NCI-H69 (cell line): ENCODE measurements around the gene ZNF451.
A peak's percentile ranks its signal among the peaks of the same experiment; 100 is the strongest.

Source experiments
- DNase-seq: peaks from one replicate; lab custom pipeline; 2025; lab: John Stamatoyannopoulos, UW

Gene ZNF451

DNA sequence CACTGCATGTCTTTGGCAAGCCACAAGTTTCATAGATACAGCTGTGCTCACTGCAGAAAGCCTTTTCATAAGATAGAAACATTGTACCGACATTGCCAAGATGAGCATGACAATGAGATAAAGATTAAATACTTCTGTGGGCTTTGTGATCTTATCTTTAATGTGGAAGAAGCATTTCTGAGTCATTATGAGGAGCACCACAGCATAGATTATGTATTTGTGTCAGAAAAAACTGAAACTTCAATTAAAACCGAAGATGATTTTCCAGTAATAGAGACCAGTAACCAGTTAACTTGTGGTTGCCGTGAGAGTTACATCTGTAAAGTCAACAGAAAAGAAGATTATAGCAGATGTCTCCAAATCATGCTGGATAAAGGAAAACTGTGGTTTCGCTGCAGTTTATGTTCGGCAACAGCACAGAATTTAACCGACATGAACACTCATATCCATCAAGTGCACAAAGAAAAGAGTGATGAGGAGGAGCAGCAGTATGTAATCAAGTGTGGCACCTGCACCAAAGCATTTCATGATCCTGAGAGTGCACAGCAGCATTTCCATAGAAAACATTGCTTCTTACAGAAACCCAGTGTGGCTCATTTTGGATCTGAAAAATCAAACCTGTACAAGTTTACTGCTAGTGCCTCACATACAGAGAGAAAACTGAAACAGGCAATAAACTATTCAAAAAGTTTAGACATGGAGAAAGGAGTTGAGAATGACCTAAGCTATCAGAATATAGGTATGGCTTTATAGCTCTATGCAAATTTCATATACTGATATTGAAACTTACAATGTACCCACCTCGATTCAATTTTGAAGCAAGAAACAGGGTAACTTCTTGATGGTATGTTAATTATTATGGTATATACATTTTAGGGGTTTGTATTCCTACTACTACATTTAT, 58.2 kb downstream of the ZNF451 start:
- no peak for DNase-seq

DNA sequence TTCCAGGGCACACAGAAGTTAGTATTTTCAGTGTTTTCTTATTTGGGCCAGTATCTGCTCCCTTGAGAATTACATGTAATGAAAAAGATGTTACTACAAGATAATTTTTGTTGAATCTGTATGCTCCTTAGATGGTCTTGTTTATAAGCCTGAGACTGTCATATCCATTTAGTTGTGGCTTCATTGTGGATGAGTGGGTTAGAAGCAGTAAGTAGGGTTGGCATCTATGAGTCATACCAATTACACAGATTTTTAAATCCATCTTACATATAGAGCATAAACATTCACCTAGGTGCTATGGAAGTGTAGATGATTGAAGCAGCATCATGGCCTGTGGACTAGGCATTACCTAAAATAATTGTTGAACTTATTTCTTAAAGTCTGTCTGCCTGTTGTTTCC, 68.7 kb downstream of the ZNF451 start:
- DNase-seq, result no peak

DNA sequence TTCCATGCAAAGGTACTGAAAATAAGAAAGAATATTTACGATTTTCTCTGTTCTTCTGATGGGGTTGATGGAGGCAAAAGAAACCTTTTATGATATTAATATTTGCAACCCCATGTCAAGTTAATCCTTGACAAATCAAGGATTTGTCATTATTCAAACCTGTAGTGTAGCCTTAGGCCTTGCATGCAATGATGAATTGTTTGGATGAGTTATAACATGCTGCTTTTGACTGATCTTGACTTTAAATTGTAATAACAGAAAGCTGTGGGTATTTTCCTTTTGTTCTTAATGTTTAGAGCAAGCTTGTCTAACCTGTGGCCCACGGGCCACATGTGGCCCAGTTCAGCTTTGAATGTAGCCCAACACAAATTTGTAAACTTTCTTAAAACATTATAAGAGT, 69.1 kb downstream of the ZNF451 start:
- DNase-seq, result no peak

DNA sequence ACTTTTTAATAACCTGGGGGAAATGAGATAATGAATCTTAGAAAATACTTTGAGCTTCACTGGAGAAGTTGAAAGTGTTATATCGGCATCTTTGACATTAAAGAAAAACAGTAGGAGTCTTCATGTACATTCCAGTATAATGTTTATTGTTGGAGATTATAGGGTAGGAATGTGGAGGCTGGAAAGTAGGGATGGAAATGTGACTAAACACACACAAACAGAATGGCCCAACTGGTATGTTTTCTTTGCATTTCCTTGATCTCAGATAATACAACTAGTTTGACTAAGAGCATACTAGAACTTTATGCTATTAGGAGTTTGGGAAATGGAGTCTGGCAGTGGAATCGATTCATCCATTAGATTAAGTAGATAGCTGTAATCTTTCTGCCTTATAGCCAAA, 72.0 kb downstream of the ZNF451 start:
- DNase-seq, result no peak

DNA sequence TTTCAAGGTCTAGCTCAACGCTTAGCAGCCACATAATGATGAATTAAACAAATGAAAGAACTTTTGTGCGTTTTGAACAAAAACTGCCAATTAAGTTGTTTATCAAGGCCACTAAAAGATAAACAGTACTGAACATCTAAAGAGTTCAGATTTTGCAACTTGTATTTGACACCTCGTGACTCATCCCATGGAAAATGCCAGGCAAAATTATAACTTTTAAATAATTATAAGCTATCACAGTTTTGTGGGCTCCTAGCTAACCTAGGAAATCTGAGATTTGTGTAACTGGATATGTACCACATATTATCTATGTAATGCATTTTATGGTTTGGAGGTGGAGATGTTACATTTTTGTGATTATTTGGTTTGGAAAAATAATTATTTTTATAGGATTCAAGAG, 72.5 kb downstream of the ZNF451 start:
- DNase-seq, result peak; percentile 78

DNA sequence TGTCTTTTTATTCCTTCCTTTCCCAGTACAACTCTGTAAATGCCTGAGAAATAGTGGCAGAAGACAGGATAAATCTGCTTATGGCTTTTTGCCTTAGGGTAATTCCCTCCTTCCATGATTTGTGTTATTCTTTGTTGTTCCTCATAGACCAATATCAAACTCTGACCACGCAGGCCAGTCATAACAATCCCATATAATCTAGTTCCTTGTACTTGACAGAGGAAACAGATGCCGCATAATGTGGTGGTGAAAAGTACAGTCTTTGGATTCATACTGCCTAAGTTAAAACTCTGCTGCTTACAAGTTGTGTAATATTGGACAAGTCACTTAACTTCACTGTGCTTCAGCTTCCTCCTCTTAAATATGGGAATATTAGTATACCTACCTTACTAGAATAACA, 74.0 kb downstream of the ZNF451 start:
- no peak for DNase-seq

DNA sequence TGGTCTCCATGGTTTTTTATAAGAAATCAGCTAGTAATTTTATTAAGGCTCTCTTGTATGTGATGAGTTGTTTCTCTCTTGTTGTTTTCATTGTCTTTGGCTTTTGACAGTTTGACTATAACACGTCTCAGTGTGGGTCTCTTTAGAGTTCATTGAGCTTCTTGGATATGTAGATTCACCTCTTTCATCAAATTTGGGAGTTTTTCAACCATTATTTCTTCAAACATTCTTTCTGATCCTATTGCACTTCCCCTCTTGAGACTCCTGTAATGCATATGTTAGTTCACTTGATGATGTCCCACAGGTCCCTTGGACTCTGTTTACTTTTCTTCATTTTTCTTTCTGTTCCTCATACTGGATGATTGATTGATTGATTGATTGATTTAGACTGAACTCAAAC, 75.1 kb downstream of the ZNF451 start:
- DNase-seq, result no peak

DNA sequence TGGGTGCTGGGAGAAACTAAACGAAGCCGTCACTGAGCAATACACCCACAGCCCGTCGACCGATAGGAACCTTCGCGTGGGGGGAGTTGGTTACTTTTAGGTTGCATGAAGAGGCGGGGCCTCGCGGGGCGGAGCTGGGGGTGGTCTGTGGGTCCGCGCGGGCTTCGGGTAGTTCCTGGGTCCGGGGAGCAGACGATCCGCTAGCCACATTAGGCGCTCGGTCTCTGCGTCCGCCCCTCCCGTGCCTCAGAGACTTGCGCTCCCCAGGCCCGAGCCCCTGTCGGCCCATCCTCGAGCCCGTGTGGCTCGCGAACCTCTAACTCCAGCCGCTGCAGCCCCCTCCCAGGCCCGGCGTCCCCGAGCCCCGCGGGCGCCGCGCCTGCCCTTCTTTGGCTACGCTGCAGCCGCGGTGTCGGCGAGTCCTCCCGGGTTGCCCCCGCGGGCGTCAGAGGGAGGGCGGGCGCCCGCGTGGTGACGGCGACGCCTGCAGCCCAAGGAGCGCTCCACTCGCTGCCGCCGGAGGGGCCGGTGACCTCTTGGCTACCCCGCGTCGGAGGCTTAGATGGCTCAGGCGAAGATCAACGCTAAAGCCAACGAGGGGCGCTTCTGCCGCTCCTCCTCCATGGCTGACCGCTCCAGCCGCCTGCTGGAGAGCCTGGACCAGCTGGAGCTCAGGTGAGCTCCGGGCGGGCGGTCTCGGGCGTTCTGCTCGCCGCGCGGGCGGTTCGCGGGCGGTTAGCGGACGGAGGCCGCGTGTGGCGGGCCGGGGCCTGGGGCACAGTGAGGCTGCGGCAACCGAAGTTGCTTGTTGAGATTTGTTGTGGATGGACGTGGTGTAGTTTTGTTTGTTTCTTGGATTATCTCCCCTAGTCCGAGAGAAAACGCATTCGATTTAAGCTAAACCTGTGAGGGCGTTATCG, 82.4 kb downstream of the ZNF451 start, which contains the start of gene BAG2:
BAG2 (plus strand) TSS at position 191 of the 920 bp plus-strand sequence; CDS start at position 563, 372 bp downstream.
- DNase-seq, result peak; percentile 94

DNA sequence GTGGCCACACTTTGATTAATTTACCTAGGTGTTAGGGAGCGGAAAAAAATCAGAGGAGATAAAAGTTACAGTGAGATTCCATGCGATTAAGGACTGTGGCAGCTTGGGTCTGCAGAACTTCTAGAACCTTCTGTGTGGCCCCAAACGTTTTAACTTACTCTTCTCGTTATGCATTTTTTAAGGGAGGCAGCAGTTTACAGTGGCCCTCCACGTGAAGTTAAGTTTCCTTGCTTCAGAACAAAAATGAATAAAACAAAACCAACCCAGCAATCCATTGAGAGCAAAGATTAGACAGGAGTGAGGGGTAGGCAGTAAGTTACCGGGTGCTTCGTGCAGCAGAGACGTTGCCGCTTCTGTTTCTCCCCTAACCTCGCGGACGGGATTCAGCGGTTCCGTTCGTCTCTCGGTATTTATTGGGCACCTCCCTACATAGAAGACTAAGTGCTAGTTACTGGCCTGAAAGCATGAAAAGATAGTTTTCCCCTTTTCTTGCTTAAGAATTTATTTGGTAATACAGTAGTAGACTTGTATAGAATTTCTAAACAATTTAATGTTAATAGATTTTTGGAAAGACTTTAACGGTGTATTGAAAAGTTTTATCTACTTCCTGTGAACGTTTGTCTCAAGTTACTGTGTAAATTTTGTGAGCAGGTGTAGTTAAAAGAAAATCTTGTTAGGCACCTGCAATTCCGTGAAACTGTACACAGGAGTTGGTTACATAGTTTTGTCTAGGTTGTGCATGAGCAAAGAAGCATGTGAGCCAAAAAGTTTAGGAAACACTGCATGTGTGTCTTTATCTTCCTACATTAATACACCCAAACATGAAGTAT, 83.3 kb downstream of the ZNF451 start:
- DNase-seq, result peak; percentile 58

DNA sequence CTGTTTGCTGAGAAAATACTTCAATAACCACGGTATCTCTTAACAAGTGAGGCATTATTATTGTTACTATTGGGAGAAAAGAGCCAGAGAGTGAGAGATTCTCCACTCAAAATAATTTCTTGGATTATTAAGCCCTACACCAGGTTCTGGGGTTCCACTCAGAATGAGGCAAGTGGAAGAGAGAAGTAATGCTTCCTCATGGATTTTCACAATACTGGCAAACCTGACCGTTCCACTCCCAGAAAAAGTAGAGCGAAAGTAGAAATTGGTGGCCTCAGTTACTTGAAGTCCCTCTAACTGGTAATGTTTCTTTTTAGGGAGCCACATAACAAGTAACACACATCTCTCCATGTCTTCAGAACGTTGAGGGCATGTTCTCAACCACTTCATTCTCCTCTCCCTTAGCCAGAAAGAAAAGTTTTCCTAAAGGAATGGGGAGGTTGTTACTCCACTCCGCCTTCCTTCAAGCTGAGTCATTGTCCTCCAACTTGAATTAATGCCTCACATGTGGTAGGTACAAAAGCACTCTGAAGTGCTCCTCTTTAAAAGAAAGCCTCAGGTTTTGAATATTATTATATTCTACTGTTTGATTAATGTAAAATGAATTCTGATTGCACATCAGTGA, 84.0 kb downstream of the ZNF451 start:
- DNase-seq, result peak; percentile 31

DNA sequence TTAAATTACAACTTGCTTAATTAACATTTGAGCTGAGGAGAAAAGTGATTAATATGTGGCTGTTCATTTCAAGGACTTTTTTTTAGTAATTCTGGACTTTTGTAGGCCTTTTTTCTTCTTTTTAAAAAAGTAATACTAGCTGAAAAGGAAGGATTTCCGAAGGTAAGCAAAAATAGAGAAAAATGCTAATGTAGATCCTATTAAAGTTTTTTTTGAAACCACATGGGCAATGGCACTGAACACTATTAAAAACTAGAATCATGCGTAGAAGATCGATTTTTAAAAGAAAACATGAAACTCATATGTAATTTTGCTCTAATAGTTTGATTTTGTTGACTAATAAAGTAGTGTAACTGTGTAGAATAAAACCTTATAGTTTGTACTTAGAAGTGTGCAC, 84.5 kb downstream of the ZNF451 start:
- no peak for DNase-seq

DNA sequence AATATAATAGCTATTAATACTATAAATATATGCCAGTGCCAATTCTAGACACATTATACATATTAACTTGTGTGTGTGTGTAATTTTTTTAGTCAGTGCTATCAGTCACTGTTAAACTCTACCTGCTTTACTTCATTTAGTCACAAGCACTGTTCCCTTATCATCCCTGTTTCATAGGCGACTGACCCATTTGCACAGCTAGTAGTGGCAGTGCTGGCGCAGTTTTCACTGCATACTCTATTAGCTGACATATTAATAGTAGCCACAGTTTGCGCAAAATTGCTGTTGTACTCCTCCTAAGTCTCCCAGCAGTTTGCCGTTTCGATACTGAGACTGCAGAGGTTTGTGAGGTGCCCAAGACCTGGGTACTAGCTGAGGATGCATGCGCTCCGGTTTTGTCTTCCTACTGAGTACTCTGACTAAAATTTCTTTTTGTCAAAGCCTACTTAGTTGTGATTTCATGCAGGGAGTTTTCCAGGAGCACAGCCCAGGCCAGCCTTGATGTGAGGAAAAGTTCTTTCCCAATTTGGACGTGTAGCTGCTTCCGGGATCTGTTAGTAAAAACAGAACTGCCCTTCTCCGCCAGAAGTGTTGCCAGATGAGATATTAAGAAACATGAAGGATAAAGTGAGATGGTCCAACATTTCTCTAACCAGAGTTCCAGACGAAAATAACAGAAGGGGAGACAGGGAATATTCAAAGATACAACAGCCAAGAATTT, 87.7 kb downstream of the ZNF451 start:
- DNase-seq, result no peak

DNA sequence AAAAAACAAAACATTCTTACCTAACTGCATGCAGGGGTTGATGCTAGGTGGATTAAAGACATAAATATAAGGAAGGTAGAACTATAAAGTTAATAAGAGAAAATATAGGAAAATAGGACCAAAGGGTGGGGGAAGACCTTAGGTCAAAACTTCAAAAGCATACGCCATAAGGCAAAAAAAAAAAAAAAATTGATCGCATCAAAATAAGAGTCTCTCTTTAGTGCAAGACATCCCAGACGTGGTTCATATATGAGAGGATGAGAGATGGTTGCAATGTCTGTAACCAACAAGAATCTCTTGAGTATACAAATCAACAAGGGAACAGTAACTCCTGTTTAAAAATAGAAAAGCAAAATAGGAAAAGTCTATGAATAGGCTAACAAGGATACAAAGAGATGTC, 90.6 kb downstream of the ZNF451 start:
- DNase-seq, result no peak

DNA sequence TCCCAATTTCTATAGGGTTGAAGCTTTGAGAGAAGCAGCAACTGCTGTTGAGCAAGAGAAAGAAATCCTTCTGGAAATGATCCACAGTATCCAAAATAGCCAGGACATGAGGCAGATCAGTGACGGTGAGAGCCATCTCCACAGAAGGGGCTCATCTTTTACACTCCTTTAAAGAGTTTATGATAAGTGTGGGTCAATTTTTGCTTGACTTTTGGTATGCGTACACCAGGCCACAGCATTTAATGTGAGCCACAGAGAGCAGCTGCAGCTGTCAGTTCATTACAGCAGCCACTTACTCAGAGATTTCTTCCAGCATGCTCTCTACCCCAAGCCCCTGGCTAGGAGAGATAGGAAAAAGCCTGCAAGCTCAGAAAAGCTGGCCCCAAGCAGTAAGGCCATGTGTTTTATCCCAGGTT, 92.0 kb downstream of the ZNF451 start:
- DNase-seq, result no peak

DNA sequence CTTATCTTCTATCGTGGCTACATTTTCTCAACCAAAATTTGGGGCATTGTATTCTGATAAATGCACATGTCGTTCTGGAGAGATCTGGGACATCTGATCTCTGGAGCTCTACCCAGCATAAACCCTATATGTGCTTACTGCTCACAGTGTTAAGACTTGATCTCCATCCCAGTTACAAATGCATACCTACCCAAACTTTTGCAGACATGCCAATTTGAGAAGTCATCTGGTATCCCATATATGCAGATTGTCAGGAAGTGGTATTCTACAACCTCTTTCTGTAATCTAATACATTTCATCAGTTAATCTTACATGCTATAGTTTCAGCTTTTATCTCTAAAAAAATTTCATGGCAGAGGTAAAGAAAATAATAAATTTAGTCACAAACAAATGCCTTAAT, 93.3 kb downstream of the ZNF451 start:
- DNase-seq, result no peak

DNA sequence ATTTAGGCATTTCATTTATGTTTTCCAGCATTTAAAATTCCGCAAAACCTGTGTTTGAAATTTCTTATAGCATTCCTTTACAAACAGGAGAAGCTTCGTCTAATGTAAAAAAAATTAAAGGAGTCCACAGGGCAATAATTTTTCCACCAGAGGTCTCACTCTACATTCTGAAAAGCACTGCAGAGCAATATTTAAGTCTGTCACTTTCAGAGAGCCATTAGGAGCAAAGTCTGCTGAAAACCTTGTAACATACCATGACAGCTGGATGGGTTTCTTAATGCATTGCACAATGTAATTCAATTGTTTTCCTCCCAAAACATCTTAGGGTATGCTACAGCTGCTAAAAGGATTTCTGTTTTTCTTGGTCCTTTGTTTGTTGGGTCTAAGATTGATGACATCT, 100.2 kb downstream of the ZNF451 start:
- DNase-seq, result peak; percentile 9

DNA sequence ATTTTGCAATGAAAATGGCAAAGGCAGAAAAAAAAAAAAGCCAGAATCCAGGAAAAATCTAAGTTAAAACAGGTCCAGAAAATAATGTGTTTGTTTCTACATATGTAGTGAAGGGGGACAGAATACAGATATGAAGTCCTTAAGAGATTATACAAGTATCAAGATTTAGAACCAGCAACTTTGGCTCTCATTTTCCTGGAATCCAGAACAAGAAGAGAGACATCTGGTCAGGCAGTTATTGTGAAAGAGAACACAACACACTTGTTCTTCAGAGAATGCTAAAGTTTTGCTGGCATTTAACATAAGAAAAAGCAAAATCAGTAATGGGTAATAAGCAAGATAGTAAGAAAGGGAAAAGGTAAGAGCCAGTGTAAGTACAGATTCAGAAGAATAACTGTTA, 103.2 kb downstream of the ZNF451 start:
- no peak for DNase-seq

DNA sequence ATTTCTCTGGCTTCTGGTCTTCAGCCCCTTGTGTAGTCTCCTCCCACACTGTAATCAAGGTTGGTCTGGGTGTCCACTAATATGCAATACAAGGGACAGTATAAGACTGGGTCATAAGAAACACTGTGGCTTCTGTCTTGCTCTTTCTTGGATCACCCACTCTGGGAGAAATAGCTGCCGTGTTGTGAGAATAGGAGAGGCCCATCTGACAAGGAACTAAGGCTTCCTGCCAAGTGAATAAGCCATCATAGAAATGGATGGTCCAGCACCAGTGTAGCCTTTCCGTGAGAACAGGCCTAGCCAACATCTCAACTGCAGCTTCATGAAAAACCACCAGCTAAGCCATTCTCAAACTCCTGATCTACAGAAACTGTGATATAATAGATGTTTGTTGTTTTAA, 105.5 kb downstream of the ZNF451 start:
- DNase-seq, result no peak

DNA sequence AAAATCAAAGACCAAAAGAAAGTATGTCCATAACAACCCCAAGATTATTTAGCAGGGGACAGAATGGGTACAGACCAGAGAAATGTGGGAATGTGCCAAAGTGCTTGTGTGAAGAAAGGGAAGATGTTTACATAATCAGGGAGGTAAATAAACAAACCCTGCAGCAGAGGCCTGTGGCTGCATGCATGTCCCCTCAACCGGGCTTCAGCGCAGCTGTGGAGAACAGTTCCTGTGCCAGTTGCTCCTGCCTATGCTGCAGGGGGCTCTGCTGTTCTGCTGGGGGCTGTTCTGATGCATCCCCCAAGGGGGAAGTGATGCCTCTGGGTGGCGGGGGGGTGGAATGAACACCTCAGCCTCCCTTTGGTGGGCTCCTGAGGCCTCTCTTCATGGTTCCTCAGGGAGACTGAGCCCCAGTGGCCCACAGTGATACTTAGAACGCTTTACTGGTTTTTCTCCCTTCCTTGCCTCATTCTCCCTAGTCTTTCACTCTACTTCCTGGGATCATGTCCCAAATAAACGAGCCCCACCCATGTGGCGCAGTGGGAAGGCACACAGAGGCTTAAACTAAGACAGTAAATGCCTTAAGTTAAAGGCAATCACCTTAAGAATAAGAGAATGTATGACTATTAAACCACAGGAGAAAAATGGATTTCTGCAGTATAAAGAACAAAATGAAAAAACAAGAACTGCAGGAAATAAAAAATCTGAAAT, 109.1 kb downstream of the ZNF451 start:
- DNase-seq, result peak; percentile 23

DNA sequence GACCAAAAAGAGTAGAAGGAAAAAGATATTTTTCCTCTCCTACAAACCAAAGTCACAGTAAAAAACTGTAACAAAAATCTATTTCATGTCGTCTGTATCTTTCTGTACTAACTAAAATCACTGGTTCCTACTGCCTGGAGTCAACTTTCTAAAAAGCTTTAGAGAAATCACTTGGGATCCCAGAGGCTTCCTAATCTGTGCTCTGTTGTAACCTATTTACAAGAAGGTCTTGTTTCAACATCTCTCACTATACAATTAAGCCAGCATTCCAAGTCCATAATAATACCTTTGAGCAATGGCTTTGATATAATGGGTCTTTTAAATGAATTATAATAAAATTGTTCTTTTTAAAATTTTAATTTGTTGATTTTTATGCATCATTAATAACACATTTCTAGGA, 111.7 kb downstream of the ZNF451 start:
- DNase-seq, result peak; percentile 10
